Endothelial cell (in vitro differentiated cells): Measurements from ENCODE around the gene LILRB5. TPM values are rescaled to one million over a fixed set of nuclear protein-coding genes. Genes with fewer than 3 reads are reported as not detected.

ENCODE experiments used
- DNase-seq: peaks from one replicate; pipeline ENCODE4 v3.0.0; 2021; ENCODE audit warnings: low spot score
- H3K27ac Mint-ChIP-seq: one replicate; pipeline ENCODE4 v1.8.0; 2021; ENCODE audit warnings: mixed read lengths, inconsistent platforms; ENCODE audit not compliant: unreplicated experiment
- H3K27me3 Mint-ChIP-seq: one replicate; pipeline ENCODE4 v1.8.0; 2021; ENCODE audit warnings: mild to moderate bottlenecking, moderate library complexity, mixed read lengths, inconsistent platforms; ENCODE audit not compliant: unreplicated experiment
- H3K36me3 Mint-ChIP-seq: one replicate; pipeline ENCODE4 v1.8.0; 2021; ENCODE audit warnings: mild to moderate bottlenecking, low read depth, mixed read lengths, inconsistent platforms; ENCODE audit not compliant: unreplicated experiment
- H3K4me1 Mint-ChIP-seq: one replicate; pipeline ENCODE4 v1.8.0; 2021; ENCODE audit warnings: mild to moderate bottlenecking, mixed read lengths, inconsistent platforms; ENCODE audit not compliant: unreplicated experiment
- H3K4me3 Mint-ChIP-seq: one replicate; pipeline ENCODE4 v1.8.0; 2021; ENCODE audit warnings: mild to moderate bottlenecking, mixed read lengths, inconsistent platforms; ENCODE audit not compliant: unreplicated experiment
- H3K9me3 Mint-ChIP-seq: one replicate; pipeline ENCODE4 v1.8.0; 2021; ENCODE audit warnings: mixed read lengths, inconsistent platforms; ENCODE audit not compliant: unreplicated experiment
- microRNA-seq: library from miRNA; unstranded; fragments of <30 nt; microRNA quantifications from one replicate; pipeline ENCODE4, GENCODE V29; 2020; ENCODE audit not compliant: unreplicated experiment
- total RNA-seq: library from RNA; stranded (reverse); fragmentation: NEBNext Ultra II Directional; extraction: Animal tissue kit (Norgen Biotek cat#: 25700); gene quantifications from one replicate; pipeline ENCODE4 v1.2.1, GENCODE V29; 2021; ENCODE audit not compliant: unreplicated experiment
- TF ChIP-seq, protein P1 (sequence below): fragments of 200-600 bp; sonication (generic); IDR thresholded peaks from one replicate; pipeline ENCODE4 v1.5.0; 2021; ENCODE audit warnings: antibody characterized with exemption; ENCODE audit not compliant: unreplicated experiment

The LILRB5 gene
- total RNA-seq, 1 donor from 2014 or later, result not detected

DNA sequence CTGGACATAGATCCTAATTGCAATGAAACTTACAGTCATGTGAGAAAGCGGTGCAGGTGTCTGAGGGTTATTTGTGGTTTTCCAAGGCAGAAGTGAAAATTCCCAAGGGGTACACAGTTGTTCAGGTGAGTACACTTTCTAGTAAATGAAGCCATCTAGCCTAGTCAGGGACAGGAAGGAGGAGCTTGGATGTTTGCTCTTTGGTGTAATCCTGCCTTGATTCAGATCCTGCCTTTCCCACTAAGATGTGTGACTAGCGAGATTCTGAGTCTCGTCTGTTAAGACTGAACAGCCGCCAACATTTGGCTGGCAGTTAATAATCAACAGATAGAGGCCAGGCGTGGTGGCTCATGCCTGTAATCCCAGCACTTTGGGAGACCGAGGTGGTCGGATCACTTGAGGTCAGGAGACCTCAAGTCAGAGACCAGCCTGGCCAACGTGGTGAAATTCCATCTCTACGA lies 53.9 kb downstream of the LILRB5 start:
- H3K9me3 Mint-ChIP-seq, result no peaks in the 10 kb centered on the region
- H3K36me3 Mint-ChIP-seq, result peaks cover 31% of the 10 kb centered on the region
- peaks cover 30% of the 10 kb centered on the region for H3K4me1 Mint-ChIP-seq
- H3K27me3 Mint-ChIP-seq, result peaks cover 9% of the 10 kb centered on the region
- TF ChIP-seq, protein P1, sequence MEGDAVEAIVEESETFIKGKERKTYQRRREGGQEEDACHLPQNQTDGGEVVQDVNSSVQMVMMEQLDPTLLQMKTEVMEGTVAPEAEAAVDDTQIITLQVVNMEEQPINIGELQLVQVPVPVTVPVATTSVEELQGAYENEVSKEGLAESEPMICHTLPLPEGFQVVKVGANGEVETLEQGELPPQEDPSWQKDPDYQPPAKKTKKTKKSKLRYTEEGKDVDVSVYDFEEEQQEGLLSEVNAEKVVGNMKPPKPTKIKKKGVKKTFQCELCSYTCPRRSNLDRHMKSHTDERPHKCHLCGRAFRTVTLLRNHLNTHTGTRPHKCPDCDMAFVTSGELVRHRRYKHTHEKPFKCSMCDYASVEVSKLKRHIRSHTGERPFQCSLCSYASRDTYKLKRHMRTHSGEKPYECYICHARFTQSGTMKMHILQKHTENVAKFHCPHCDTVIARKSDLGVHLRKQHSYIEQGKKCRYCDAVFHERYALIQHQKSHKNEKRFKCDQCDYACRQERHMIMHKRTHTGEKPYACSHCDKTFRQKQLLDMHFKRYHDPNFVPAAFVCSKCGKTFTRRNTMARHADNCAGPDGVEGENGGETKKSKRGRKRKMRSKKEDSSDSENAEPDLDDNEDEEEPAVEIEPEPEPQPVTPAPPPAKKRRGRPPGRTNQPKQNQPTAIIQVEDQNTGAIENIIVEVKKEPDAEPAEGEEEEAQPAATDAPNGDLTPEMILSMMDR, result no peak
- H3K27ac Mint-ChIP-seq, result peak overlapping the region; percentile 57
- DNase-seq, result no peak
- H3K4me3 Mint-ChIP-seq, result peak overlapping the region; percentile 97

GRCh38 chr19:54201980-54202379 lies 55.1 kb downstream of the LILRB5 start:
- no peaks in the 10 kb centered on the region for H3K9me3 Mint-ChIP-seq
- peaks cover 8% of the 10 kb centered on the region for H3K27me3 Mint-ChIP-seq
- peaks cover 19% of the 10 kb centered on the region for H3K36me3 Mint-ChIP-seq
- TF ChIP-seq, protein P1, result no peak
- peak overlapping the region; percentile 99 for H3K27ac Mint-ChIP-seq
- H3K4me3 Mint-ChIP-seq, result peak overlapping the region; percentile 97
- H3K4me1 Mint-ChIP-seq, result peaks cover 26% of the 10 kb centered on the region
- no peak for DNase-seq

DNA sequence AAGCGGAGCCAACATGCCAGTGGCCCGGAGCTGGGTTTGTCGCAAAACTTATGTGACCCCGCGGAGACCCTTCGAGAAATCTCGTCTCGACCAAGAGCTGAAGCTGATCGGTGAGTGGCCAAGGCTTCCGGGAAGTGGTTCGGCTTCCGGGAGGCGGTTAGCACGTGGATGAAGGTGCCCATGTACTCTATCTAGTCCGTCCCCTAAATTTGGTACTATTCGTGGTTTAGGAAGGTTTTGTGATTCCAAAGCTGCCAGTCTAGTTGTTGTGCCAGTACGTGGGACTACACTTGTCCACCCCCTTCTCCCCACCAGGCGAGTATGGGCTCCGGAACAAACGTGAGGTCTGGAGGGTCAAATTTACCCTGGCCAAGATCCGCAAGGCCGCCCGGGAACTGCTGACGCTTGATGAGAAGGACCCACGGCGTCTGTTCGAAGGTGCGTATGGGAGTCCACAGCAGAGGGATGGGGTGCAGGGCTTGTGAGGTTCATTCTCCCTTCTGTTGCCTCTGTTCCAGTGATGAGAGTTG lies 55.8 kb downstream of the LILRB5 start:
- H3K4me3 Mint-ChIP-seq, result peak overlapping the region; percentile 97
- DNase-seq, result no peak
- H3K27ac Mint-ChIP-seq, result peak overlapping the region; percentile 99
- TF ChIP-seq, protein P1, result no peak
- H3K4me1 Mint-ChIP-seq, result peaks cover 26% of the 10 kb centered on the region
- H3K27me3 Mint-ChIP-seq, result peaks cover 8% of the 10 kb centered on the region
- H3K9me3 Mint-ChIP-seq, result no peaks in the 10 kb centered on the region
- peaks cover 16% of the 10 kb centered on the region for H3K36me3 Mint-ChIP-seq

Small RNA genes lying within 50 kb of the gene (microRNA-seq; reads per million reads assigned to microRNA genes)
- not detected for gene MIR4752

Other genes starting within 250 kb of the LILRB5 start
- gene VSTM1, start 193.4 kb downstream of the LILRB5 start, total RNA-seq, result 2.2 TPM
- not detected for gene TARM1, start 175.9 kb downstream of the LILRB5 start, total RNA-seq
- gene OSCAR, start 156.5 kb downstream of the LILRB5 start, total RNA-seq, result 0.21 TPM
- 126 TPM for gene NDUFA3, start 154.4 kb downstream of the LILRB5 start, total RNA-seq
- 24.8 TPM for gene TFPT, start 141.6 kb downstream of the LILRB5 start, total RNA-seq
- 71.7 TPM for gene PRPF31, start 141.5 kb downstream of the LILRB5 start, total RNA-seq
- gene CNOT3, start 119.5 kb downstream of the LILRB5 start, total RNA-seq, result 62.2 TPM
- 3.4 TPM for gene LENG1, start 97.6 kb downstream of the LILRB5 start, total RNA-seq
- 2.6 TPM for gene TMC4, start 84.1 kb downstream of the LILRB5 start, total RNA-seq
- 203 TPM for gene MBOAT7, start 67.7 kb downstream of the LILRB5 start, total RNA-seq
- 27.8 TPM for gene TSEN34, start 66.0 kb downstream of the LILRB5 start, total RNA-seq
- gene RPS9, start 56.4 kb downstream of the LILRB5 start, total RNA-seq, result 1,195 TPM
- gene LILRB3, start 34.3 kb downstream of the LILRB5 start, total RNA-seq, result not detected
- not detected for gene LILRA6, start 14.5 kb downstream of the LILRB5 start, total RNA-seq
- gene LILRB2, start 23.8 kb upstream of the LILRB5 start, total RNA-seq, result not detected
- gene LILRA5, start 55.9 kb upstream of the LILRB5 start, total RNA-seq, result not detected
- gene LILRA4, start 81.9 kb upstream of the LILRB5 start, total RNA-seq, result not detected
- 2.1 TPM for gene LAIR1, start 107.7 kb upstream of the LILRB5 start, total RNA-seq
- 10.4 TPM for gene TTYH1, start 158.2 kb upstream of the LILRB5 start, total RNA-seq
- gene LENG8, start 191.9 kb upstream of the LILRB5 start, total RNA-seq, result 162 TPM
- 3.4 TPM for gene LENG9, start 206.5 kb upstream of the LILRB5 start, total RNA-seq
- gene CDC42EP5, start 216.0 kb upstream of the LILRB5 start, total RNA-seq, result 21.4 TPM
- not detected for gene LAIR2, start 245.6 kb upstream of the LILRB5 start, total RNA-seq